SIG-M5 (cell line): ENCODE results near the gene PRKN.
"Not testable (repeated sequence)": the region's sequence is repeated elsewhere in the genome, so short reads cannot be mapped to it uniquely, and the experiment has no call there.

ENCODE experiments used
- DNase-seq: peaks from one replicate; lab custom pipeline; 2025; lab: John Stamatoyannopoulos, UW

PRKN gene

DNA sequence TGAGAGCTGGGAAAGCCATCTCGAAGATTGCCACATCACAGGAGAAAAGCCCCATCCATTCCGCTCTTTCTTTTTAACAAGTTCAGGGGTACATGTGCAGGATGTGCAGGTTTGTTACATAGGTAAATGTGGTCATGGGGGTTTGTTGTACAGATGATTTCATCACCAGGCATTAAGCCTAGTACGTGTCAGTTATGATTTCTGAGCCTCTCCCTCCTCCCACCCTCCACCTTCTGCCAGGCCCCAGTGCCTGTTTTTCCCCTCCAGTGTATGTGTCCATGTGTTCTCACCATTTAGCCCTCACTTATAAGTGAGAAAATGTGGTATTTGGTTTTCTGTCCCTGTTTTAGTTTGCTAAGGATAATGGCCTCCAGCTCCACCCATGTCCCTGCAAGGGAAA is 887.2 kb downstream of the PRKN start:
- no peak for DNase-seq

DNA sequence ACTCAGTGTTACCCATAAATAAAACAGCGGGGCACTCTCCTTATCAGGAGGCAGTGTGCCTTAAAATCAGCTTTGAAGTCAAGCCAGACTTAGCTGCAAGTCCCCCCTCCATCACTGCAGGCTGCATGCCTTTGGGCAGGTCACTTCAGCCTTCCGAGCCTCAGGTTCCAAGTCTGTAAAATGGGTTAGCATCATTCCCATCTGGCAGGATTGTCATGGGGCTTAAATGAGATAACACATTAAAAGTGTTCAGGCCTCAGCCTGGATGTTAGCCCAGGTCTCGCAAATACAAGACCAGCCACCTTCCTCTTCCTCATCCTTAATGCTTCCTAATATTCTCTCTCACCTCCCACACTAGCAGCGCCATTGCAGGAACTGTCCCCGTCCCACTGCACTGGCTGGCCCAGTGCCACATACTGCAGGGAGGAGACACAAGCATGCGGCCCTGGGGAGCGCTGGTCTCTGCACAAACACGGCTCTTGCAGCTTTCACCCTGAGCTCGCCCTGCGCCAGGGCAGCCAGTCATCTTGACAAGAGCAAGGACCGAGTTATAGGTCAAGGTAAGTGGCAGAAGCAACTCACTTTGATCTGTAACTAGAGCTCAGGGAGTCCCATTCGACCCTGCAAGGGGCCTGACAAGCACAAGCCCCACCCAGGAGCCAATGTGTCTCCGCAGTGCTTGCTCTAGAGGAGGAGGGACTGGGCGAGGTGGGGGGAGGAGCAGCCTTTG is 889.1 kb downstream of the PRKN start:
- DNase-seq, result no peak

DNA sequence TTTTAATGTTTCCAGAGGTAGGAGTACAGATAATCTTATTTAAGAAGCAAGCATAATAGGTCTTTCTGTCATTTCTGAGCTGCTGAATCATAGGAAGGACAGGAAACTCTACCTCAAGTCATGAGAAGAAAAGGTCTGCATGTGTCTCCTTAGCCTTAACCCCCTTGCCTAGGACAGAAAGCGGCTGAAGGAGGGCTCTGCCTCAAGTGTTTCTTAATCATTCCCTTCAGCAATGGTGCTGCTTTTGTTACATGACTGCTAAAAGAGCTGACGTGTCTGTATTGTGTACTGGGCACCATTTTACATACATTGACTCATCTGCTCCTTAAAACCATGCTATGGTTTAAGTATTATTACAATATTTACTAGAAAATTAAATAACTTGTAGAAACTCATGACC is 889.7 kb downstream of the PRKN start:
- DNase-seq, result no peak

DNA sequence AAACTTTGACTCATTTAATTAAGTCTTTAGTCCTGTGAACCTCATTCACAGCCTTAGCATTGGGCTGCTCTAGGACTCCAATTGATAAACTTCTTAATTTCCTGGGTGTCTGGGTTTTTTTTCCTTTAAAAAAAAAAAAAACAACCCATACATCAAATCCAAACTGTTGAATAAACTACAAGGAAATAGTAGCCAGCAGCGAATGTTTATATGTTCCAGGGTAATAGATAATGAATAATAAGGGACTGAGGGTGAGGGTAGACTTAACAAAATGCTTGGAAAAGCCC is 890.2 kb downstream of the PRKN start:
- DNase-seq, result no peak

DNA sequence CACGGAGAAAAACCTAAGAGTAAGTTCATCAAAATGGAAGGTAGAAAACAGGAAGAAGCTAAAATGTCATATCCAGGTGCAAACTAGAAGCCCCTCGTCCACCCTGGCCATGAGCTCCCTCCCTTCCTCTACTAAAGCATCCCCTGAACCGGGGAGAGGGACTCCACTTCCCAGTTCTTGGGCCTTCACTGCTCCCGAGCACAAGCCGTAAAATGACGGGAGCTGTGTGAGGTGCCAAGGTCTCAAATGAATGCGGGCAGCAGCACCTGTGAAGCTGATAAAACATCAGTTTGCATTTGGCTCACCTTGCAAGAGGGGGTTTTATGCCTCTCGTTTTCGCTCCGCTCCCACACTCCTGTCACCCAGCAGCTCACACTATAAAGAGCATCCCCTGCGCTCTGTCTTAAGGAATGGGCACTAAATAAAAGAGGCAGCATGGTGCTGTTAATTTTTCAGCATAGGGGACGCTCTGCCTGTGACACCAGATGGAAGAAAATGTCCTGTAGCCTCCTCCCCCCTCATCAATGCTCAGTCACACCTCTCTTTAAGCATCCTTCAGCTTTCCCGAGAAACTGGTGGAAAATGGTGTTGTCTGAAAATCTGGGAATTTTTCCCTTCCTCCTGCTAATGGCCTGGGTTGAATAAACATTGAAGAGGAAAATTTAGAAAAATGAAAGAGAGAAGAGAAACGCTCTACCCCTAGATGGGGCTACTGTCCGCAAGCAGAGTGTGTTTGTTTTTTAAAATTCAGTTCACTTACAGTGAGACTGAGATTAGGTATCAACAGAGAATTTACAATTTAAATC is 890.7 kb downstream of the PRKN start:
- DNase-seq, result no peak

DNA sequence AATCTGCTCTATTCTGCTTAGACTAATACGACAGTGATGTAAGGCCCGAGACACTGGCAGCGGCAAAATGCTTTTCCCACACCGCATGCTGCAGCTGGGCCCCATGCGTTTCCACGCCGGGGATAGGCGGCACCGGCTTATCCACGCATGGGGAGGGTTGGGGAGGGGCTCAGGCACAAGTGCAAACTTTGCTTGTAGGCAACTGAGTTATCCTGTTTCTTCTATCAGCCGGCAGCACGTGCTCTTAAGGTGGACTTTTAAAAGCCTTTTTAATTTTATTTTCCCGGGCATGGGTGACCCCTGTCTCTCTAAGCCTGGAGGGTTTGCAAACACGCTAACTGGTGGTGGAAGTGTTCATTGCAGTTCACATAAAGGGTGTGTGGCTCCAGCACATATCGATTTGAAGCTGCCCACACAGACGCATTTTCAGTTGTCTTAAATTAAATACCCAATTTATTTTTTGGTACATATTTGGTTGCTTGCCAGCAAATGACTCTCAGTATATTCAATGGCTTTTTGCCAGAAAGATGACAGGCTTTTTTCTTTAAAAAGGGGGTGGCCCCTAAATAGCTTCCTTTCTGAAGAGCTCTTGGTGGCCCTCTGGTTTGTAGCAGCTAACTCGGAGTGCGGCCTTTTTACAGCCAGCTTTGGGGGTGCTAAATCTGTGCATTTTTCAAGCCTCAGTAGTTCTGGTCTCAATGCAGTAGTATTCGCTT is 891.9 kb downstream of the PRKN start:
- no peak for DNase-seq

DNA sequence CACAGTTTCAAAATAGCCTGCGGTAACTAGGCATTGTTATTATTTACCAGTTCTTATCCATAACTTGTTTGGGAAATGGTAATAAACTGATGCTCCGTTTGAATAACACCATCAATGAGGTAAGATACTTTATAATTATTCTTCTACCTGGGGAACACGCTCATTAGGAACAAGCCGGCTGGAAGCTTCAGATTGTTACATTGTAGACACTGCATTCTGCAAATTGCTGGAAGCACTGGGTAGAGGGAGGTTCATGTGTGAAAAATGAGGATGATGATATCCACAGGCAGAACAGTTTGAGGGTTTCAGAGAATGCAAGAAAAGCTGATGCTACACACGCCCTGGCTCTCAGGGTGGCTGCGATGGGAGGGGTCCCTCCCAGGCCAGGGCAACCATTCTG is 893.1 kb downstream of the PRKN start:
- no peak for DNase-seq

DNA sequence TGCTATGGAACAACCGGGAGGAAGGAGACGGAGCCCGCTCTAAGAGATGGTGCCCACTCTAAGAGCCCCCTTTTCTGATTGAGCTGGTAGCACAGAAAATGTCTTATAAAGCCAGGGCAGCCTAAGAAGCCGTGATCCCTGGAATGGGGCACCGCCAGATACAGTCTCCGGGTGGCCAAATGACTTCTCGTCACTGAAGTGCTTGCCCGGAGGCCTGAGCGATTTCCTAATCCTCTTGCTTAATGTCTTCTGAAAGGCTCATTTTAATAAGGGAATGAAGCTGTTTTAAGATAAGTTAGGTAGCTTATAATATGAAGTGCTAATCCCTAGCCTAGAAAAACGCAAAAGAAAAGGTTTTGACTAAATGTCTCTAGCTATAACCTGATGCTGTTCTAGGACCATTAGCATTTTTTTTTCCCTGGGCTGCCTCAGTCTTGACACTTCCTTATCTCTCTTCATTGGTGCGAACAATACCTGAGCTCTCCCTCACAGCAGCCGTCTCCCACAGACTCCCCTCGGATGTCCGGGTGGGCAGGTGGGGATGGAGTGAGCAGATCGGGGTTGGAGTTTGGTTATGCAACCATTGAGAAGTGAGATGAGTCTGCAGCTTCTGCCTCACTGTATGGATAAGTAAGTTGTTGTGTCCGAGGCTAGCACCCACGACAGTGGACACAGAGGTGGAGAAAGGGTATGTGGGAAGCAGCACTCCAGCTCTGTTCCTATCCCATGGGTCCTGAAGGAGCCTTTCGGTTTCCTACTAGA is 894.3 kb downstream of the PRKN start:
- no peak for DNase-seq

DNA sequence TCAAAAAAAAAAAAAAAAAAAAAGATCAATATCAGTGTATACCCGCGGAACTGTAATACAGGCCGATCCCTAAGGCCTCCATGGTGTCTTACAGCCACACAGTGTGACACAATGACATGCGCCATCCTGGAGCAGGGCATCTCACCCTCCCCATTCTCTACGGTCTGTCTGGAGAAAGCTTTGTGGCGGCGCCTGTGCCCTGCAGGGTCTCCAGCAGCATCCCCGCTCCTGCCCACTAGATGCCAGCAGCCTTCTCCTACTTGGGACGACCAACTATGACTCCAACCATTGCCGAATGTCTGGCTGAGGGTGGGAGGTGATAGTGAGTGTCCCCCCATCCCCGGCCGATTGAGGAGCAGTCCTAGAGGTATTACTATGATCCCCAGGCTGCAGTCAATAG is 894.9 kb downstream of the PRKN start:
- no peak for DNase-seq

DNA sequence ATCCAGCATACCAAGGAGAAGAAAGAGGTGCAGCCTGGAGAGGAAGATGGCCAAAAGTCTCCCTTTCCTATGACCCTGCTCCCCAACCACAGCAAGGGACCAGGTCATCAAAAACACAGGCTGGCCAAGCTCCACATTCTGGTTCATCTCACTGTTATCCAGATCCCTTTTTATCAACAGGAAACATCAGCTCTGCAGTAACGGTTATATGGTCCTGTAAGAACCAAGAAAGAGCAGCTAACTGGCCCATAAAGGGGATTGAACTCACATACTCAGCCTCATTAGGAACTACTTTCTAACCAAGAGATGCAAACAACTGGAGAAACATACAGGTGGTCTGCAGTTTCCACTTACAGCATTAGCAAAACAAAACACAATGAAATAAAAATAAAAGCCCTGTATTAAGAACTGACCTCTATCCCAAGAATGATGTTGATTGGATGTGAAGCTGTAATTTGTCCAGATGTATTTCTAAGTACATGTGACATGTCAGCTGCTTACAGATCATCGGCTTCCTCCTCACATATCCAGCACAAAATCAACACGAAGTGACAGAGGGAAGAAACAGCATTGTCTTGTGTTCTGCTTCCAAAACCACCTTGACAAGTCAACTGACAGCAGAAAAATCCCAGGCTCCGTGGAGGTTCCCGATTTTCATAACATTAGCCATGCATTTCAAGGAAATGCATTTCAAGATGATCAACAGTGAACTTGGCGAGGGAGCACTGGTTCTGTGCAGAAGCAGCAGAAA is 896.5 kb downstream of the PRKN start:
- no peak for DNase-seq

DNA sequence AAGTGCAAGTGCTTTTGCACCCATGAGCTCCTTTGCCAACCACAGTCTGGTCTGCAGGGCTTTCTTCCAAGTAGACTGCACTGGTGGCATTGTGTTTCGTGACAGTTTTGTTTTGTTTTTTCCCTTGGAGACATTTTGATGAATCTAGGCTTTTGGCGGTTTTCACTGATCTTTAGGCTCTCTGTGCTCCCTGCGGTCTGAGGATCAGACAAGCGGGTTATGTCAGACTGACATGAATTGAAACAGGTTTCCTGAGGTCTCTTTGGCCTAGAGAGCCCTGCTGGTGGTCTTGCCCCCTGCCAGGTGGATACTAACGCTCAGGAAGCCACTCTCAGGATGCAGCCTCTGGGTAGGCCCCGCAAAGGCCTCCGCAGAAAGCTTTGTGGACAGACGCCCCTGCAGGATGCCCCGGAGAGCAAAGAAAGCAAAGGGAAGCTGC is 898.3 kb downstream of the PRKN start:
- DNase-seq, result no peak

DNA sequence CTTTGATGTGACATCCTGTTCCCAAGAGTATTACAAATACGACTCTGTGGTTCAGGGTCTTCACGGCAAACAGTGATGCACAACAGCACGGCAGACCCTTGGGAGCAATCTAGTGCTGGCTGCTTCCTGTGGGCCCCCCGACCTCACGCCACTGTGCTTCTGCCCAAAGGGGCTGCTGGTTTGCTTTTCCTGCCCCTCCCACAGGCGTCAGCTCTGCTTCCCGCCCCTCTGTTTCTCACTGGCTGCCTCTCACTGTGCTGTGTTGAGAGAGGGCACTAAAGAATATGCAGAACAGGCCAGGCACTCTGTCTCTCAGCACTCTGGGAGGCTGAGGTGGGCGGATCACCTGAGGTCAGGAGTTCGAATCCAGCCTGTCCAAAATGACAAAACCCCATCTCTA is 899.2 kb downstream of the PRKN start:
- DNase-seq, result no peak

DNA sequence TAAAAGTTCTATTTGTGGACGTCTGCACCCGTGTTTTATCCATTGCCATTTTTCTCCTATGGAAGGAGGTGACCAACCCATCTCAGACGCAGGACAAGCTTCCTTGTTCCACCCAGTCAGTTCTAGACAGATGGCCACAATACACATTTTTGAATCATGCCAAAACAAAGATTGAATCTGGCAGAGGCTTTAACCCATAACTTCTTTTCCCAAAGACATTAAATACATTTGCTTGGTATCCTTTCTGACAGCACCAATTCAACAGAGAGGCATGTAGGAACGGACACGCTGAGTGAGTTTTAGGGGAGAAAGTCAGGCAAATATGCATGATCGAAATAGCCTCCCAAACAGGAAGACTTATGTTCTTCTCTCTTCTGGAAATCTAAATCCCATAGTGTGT is 901.1 kb downstream of the PRKN start:
- DNase-seq, result no peak

DNA sequence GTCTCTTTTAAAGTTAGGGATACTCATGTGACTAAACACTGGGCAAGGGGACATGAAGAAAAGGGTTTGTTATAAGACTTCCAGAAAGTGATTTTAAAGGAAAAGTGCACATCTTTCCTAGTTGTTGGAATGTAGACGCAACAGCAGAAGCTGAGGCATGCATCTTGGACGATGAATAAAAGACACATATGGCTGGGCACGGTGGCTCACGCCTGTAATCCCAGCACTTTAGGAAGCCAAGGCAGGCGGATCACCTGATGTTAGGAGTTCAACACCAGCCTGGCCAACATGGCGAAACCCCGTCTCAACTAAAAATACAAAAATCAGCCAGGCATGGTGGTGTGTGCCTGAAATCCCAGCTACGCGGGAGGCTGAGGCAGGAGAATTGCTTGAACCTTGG is 905.4 kb downstream of the PRKN start:
- DNase-seq, result not testable (repeated sequence)

DNA sequence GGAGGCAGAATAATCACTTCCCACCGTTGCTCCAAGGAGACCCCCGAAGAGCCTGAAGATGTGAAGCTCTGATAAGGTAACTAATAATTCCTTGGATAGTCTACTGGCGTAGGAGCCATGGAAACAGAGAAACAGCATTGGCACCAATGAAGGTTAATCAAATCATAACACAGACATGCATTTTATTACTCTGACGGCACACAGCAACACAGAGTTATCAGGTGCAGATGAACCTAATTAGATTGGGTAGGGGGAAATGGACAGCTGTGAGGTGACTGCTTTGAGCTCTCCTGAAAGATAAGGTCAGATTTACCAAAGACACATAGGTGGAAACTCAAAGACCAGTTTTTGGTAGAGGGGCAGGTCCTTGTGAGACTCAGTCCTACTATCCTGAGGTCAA is 909.7 kb downstream of the PRKN start:
- no peak for DNase-seq

DNA sequence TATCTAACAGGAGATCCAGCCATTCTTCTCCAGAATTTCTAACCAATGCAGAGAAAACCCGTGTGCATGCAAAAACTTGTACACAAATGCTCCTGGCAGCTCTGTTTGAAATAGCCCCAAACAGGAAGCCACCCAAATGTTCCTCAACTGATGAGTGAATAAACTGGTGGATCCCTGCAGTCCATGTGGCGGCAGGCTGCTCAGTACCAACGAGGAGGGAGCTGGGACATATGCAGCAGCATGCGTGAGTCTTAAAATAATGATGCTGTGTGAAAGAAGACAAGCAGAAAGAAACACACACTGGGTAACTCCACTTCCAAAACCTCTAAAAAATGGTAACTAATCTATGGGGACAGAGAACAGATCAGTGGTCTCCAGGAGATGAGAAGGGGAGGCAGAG is 911.6 kb downstream of the PRKN start:
- no peak for DNase-seq

DNA sequence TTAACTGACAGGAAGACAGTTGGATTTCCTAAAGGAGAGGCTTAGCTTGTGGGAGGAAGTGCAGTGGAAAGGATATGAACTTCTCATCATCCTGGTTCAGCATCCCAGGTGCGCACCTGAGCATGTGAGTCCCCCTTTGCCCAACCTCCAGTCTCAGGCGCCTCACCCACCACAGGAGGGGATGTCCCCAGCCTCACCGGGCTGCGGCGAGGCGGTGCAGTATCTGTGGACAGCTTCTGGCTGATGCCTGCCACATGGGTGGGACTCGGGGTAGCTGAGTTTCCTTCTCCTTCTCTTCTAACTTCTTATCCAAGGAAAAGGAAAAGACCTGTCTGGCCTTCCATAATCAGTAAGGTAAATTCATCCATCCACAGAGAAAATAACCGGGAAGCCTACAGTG is 914.4 kb downstream of the PRKN start:
- DNase-seq, result no peak

DNA sequence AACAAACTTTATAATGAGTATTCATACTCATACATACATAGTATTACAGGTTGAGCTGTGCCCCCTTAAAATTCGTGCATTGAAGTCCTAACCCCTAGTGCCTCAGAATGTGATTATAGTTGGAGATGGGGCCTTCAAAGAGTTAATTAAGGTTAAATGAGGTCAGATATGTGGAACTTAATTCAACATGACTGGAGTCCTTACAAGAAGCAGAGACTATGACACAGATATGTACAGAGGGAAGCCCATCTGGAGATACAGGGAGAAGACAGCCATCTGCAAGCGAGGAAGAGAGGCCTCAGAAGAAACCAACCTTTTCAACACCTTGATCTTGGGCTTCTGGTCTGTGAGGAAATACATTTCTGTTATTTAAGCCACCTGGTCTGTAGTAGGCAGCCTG is 917.6 kb downstream of the PRKN start:
- no peak for DNase-seq

DNA sequence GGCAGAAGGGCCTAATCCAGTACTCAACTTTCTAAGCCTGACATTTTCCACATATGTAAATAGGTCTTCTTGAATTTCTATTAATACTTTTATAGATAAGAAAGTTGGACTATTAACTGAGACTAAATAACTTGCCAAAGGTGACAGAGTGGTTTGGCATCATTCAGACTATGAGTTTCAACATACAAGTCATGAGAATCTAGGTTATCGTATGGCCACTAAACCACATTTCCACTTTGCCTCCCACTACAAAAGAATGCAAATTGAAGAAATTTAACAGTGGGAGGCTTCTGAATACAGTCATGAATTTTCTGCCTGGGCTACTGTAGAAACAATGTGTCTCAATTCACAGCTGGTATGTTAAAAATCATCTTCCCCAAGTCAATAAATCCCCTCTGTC is 922.7 kb downstream of the PRKN start:
- no peak for DNase-seq

DNA sequence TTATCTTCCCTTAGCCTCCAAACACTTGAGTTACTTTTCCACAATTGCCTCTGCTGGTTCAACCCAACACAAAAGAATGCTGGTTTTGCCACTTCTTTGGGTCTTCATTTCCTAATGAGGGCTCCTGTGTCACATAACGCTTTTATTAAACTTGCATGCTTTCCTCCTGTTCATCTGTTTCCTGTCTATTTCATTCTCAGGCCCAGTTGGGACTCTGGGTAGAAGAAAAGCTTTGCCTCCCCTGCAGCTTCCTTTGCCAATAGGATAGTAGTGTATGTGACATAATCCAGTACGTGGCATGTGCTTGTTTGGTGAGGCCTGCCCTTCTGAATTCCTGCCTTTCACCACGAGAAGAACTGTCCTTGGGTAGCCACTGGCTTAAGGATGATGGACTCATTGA is 924.4 kb downstream of the PRKN start:
- no peak for DNase-seq

DNA sequence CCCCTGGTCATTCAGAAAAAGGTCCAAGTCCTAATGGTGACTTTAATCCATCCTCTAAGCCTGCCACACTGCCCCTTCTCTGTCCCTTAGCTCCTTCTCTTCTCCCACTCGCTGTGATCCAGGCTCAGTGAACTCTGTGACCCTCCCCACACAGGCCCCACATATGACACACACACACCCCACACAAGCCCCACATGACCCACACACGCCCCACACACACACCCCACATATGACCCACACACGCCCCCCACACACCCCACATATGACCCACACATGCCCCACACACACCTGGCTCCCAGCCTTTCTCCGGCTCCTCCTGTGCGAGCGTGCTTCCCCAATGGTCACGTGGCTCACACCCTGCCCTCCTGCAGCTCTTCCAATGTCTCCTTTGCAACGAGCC is 925.3 kb downstream of the PRKN start:
- no peak for DNase-seq
